SJSA1 (cell line): ENCODE data around the gene PTX3. TPM values are rescaled to one million over a fixed set of nuclear protein-coding genes. Genes with fewer than 3 reads are reported as not detected.

Experiments
- DNase-seq, 2 experiments: peaks; one replicate each; pipeline ENCODE4 v3.0.0-alpha.2; 2015 to 2020; ENCODE audit warnings: low spot score in 2 of 2, low read depth in 1 of 2
- H3K27ac ChIP-seq: fragments of 250-450 bp; sonication (Bioruptor Pico); 2 replicates; pipeline ENCODE4 v1.5.1; 2020; ENCODE audit warnings: mild to moderate bottlenecking, moderate library complexity
- H3K27me3 ChIP-seq: fragments of 250-450 bp; sonication (Bioruptor Pico); replicated peaks from 2 replicates; pipeline ENCODE4 v1.5.1; 2020; ENCODE audit warnings: mild to moderate bottlenecking, moderate library complexity
- H3K36me3 ChIP-seq: fragments of 250-450 bp; sonication (Bioruptor Pico); 2 replicates; pipeline ENCODE4 v1.5.1; 2020; ENCODE audit warnings: mild to moderate bottlenecking
- H3K4me1 ChIP-seq: fragments of 250-450 bp; sonication (Bioruptor Pico); replicated peaks from 2 replicates; pipeline ENCODE4 v1.6.1; 2021; ENCODE audit warnings: mild to moderate bottlenecking
- H3K4me3 ChIP-seq: fragments of 250-450 bp; sonication (Bioruptor Pico); 2 replicates; pipeline ENCODE4 v1.5.1; 2020; ENCODE audit warnings: mild to moderate bottlenecking
- H3K9me3 ChIP-seq: fragments of 250-450 bp; sonication (Bioruptor Pico); replicated peaks from 2 replicates; pipeline ENCODE4 v1.5.1; 2020; ENCODE audit warnings: mild to moderate bottlenecking
- total RNA-seq: library from RNA; depleted of rRNA; stranded (reverse); fragments of >200 nt; shearing (Covaris generic); gene quantifications from 2 replicates; pipeline ENCODE4 v1.2.3, GENCODE V29; 2014; rRNA removed

The PTX3 gene
- total RNA-seq, result 8.1 and 10.5 TPM in 2 replicates

GRCh38 chr3:157436583-157437291 is at the start of gene PTX3:
TSS of gene PTX3 (plus strand) at chr3:157436850. CDS start at chr3:157436934, 84 bp downstream.
- peak; percentile 44 to 75 for DNase-seq
- peak within 1 kb of the TSS; percentile 78 for H3K4me3 ChIP-seq
- peak within 1 kb of the TSS; percentile 16 for H3K27ac ChIP-seq
- H3K36me3 ChIP-seq, result peaks cover 10% of the 10 kb centered on the region
- peaks cover 24% of the 10 kb centered on the region for H3K4me1 ChIP-seq
- no peaks in the 10 kb centered on the region for H3K27me3 ChIP-seq
- no peaks in the 10 kb centered on the region; the same call in 1 of the 2 replicates for H3K9me3 ChIP-seq

GRCh38 chr3:157387708-157388435 is 48.8 kb upstream of the PTX3 start:
- H3K4me3 ChIP-seq, result no peak overlapping the region
- DNase-seq, result no peak
- H3K36me3 ChIP-seq, result no peaks in the 10 kb centered on the region; the same call in 1 of the 2 replicates
- H3K9me3 ChIP-seq, result no peaks in the 10 kb centered on the region
- H3K27me3 ChIP-seq, result no peaks in the 10 kb centered on the region
- no peak overlapping the region for H3K27ac ChIP-seq
- peaks cover 35% of the 10 kb centered on the region for H3K4me1 ChIP-seq

- Histone ChIP-seq H3K4me1 (peaks cover 35% of the 10 kb centered on the region), H3K27ac (no peak overlapping the region), H3K27me3 (no peaks in the 10 kb centered on the region), H3K9me3 (no peaks in the 10 kb centered on the region), H3K4me3 (no peak overlapping the region), H3K36me3 (no peaks in the 10 kb centered on the region; the same call in 1 of the 2 replicates)
- DNase-seq, result peak in 1 of 2 experiments; percentile 35
Measured at GRCh38 chr3:157388976-157389375, 47.7 kb upstream of the PTX3 start.

GRCh38 chr3:157390713-157391515 is 45.7 kb upstream of the PTX3 start:
- peak in 1 of 2 experiments; percentile 16 for DNase-seq
- Histone ChIP-seq H3K36me3 (no peaks in the 10 kb centered on the region; the same call in 1 of the 2 replicates), H3K27me3 (no peaks in the 10 kb centered on the region), H3K4me1 (peaks cover 35% of the 10 kb centered on the region), H3K9me3 (no peaks in the 10 kb centered on the region), H3K4me3 (no peak overlapping the region), H3K27ac (no peak overlapping the region)

- no peaks in the 10 kb centered on the region for H3K27me3 ChIP-seq
Measured at GRCh38 chr3:157392104-157392503, 44.5 kb upstream of the PTX3 start.

GRCh38 chr3:157393113-157393512 is 43.5 kb upstream of the PTX3 start:
- no peaks in the 10 kb centered on the region for H3K27me3 ChIP-seq
- no peak for DNase-seq
- no peaks in the 10 kb centered on the region for H3K9me3 ChIP-seq
- H3K4me1 ChIP-seq, result peaks cover 33% of the 10 kb centered on the region
- H3K36me3 ChIP-seq, result no peaks in the 10 kb centered on the region; the same call in 1 of the 2 replicates
- H3K27ac ChIP-seq, result no peak overlapping the region
- H3K4me3 ChIP-seq, result no peak overlapping the region

More at GRCh38 chr3:157392104-157392503, 44.5 kb upstream of the PTX3 start:
- Histone ChIP-seq H3K36me3 (no peaks in the 10 kb centered on the region; the same call in 1 of the 2 replicates), H3K4me3 (no peak overlapping the region), H3K4me1 (peaks cover 35% of the 10 kb centered on the region), H3K9me3 (no peaks in the 10 kb centered on the region), H3K27ac (no peak overlapping the region)
- DNase-seq, result no peak

- H3K9me3 ChIP-seq, result no peaks in the 10 kb centered on the region
- no peak overlapping the region for H3K4me3 ChIP-seq
- H3K36me3 ChIP-seq, result no peaks in the 10 kb centered on the region; the same call in 1 of the 2 replicates
- no peaks in the 10 kb centered on the region for H3K27me3 ChIP-seq
- H3K27ac ChIP-seq, result no peak overlapping the region
- H3K4me1 ChIP-seq, result peaks cover 20% of the 10 kb centered on the region
- DNase-seq, result no peak
Measured at GRCh38 chr3:157394411-157394810, 42.2 kb upstream of the PTX3 start.

- H3K9me3 ChIP-seq, result no peaks in the 10 kb centered on the region
- no peaks in the 10 kb centered on the region for H3K36me3 ChIP-seq
- DNase-seq, result no peak
- no peaks in the 10 kb centered on the region for H3K4me1 ChIP-seq
- H3K27me3 ChIP-seq, result no peaks in the 10 kb centered on the region
- no peak overlapping the region for H3K27ac ChIP-seq
- no peak overlapping the region for H3K4me3 ChIP-seq
Measured at GRCh38 chr3:157398598-157398997, 38.1 kb upstream of the PTX3 start.

- Histone ChIP-seq H3K4me1 (no peaks in the 10 kb centered on the region), H3K4me3 (no peak overlapping the region), H3K36me3 (no peaks in the 10 kb centered on the region), H3K27ac (no peak overlapping the region), H3K9me3 (no peaks in the 10 kb centered on the region), H3K27me3 (no peaks in the 10 kb centered on the region)
- no peak for DNase-seq
Measured at GRCh38 chr3:157404381-157404780, 32.3 kb upstream of the PTX3 start.

- no peaks in the 10 kb centered on the region for H3K27me3 ChIP-seq
- no peaks in the 10 kb centered on the region for H3K4me1 ChIP-seq
- H3K27ac ChIP-seq, result no peak overlapping the region
- DNase-seq, result no peak
- no peak overlapping the region for H3K4me3 ChIP-seq
- no peaks in the 10 kb centered on the region for H3K36me3 ChIP-seq
- H3K9me3 ChIP-seq, result no peaks in the 10 kb centered on the region
Measured at GRCh38 chr3:157405457-157405856, 31.2 kb upstream of the PTX3 start.

- H3K9me3 ChIP-seq, result no peaks in the 10 kb centered on the region
- H3K4me3 ChIP-seq, result no peak overlapping the region
- no peak for DNase-seq
- H3K4me1 ChIP-seq, result no peaks in the 10 kb centered on the region
- no peaks in the 10 kb centered on the region for H3K36me3 ChIP-seq
- H3K27ac ChIP-seq, result no peak overlapping the region
- no peaks in the 10 kb centered on the region for H3K27me3 ChIP-seq
Measured at GRCh38 chr3:157406394-157406793, 30.3 kb upstream of the PTX3 start.

- Histone ChIP-seq H3K4me1 (no peaks in the 10 kb centered on the region), H3K36me3 (no peaks in the 10 kb centered on the region), H3K27ac (no peak overlapping the region), H3K4me3 (no peak overlapping the region), H3K9me3 (no peaks in the 10 kb centered on the region), H3K27me3 (no peaks in the 10 kb centered on the region)
- no peak for DNase-seq
Measured at GRCh38 chr3:157407769-157408168, 28.9 kb upstream of the PTX3 start.

GRCh38 chr3:157408499-157409149 is 28.0 kb upstream of the PTX3 start:
- Histone ChIP-seq H3K27ac (no peak overlapping the region), H3K27me3 (no peaks in the 10 kb centered on the region), H3K4me3 (no peak overlapping the region), H3K4me1 (no peaks in the 10 kb centered on the region), H3K9me3 (no peaks in the 10 kb centered on the region), H3K36me3 (no peaks in the 10 kb centered on the region)
- no peak for DNase-seq
